NOMO-1 (cell line): ENCODE results near the gene SFXN5.

Experiments
- DNase-seq, 2 experiments: peaks; one replicate each; lab custom pipeline; 2025; ENCODE audit not compliant: unreplicated experiment in 2 of 2; lab: John Stamatoyannopoulos, UW

Gene SFXN5

DNA sequence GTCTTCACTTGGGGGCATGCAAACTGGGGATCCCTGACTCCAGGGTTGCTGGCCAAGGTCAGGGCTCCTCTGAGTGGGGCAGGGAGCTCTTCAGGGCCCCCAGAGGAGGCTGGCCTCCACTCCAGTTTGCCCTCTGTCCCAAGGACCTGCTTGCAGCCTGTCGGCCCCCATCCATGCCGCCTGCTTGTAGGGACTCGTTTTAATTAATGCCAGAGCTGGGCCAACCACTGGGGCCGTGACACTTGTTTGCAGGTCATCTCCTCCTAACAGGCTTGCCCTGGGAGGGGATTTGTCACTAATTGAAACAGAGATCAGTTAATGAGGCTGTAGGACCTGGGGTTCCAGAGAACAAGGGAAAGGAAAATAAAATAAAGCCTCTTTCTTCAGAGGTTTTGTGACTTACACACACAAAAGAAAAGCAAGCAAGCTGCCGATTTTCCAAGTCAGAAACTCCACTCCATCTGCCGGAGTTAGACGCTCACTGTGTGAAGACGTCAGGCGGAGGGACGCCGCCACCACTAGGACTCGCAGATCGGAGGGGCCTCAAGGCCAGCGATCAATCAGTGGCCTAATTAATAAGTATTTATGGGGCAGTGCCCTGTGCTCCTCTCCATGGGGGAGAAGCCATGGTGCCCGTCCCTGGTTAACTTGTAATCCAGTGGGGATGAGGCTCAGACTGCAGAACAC lies 75.9 kb downstream of the SFXN5 start:
- no peak for DNase-seq

DNA sequence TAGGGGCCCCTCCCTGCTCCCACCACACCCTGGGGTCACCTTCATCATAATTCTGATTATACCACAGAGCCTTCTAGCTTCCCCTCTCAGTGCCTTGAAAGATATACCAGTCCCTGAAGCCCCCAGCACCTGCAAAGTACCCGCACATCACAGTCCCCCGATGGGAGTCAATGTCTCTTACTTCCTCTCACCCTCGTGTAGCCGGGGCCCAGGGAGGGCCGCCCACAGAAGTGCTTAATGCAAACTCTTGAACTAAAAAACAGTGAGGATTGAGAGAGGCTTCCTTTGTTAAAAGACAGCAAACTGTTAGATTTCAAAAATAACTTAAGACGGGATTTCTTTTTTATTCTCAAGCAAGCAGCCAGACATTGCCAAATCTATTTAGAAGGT lies 76.5 kb downstream of the SFXN5 start:
- DNase-seq, result no peak

DNA sequence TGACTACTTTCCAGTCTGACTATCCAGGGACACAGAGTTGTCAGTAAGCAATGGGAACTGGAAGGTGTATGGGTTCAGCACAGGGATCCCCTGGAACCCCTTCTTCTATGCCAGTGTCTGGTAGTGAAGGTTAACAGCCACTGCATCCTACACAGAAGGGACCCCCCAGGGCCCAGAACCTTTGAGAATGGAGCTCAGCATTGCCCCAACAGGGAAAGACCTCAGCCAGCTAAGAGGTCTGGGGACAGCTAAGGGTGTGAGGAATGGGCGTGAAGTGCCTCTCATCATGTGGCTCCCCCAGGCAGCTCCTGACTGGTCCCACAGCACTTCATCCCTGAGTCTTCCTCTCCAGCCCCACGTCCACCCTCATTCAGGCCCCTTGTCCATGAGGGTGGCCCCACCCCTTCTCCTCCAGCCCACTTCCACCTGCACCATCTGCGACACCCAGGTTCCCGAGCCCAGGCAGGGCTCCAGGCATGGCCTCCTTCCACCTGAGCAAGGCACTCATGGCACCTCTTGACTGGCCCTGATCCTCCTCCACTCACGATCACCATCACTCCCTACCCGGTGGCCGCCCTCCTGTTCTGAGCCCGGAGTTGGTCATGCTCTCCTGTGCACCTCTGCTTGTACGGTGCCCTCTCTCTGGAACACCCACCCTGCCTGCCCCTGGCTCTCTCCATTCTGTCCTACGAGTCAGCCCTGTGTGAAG lies 77.1 kb downstream of the SFXN5 start:
- DNase-seq, result no peak

DNA sequence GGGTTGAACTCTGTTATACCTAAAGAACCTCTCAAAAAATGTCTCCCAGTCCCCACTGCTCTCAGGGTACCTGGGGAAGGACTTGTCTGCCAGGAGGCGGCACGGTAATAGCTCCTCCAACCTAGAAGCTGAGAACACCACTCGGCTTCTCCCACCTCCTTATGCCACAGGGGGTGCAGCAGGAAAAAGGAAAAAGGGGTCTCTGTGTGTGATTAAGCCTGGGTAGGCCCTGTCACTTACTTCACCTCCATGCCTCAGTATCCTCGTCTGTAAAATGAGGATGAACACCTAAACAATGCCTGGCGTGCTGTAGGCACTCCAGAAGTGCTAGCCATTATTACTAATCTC lies 77.6 kb downstream of the SFXN5 start:
- DNase-seq, result no peak

DNA sequence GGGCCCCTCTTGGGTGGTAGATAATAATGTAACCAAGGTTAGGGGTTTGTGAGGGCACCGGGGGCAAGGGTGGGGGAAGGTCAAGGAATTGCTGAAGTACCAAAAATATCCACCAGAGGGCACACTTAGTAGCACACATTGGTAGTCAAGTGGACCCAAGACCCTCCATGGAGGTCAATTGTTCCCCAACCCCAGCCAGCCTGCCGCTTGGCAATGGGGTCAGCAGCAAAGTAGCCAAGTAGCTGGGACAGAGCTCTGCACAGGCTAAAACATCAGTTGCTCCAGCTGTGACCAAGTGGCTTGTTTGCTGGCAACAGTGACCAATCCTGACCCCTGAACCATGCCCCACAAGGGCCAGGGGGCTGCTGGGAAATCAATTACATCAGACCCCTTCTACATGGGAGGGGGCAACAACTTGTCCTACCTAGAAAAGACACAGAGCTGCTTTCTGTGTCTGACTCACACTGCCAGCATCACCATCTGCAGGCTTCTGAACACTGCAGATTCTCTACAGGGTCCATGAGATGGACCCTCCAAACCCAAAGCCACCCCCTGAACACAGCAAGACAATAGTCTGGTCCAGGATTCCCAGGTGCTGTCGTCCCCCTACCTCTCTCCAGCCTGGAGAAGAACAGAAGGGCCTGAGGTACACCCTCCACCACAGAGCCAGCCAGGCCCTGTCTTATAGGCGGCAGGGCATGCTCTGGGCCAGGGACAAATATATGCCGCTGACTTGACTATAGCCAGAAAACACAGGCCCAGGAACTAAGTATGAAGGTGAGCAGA lies 78.2 kb downstream of the SFXN5 start:
- DNase-seq, result peak in 1 of 2 experiments; percentile 6

DNA sequence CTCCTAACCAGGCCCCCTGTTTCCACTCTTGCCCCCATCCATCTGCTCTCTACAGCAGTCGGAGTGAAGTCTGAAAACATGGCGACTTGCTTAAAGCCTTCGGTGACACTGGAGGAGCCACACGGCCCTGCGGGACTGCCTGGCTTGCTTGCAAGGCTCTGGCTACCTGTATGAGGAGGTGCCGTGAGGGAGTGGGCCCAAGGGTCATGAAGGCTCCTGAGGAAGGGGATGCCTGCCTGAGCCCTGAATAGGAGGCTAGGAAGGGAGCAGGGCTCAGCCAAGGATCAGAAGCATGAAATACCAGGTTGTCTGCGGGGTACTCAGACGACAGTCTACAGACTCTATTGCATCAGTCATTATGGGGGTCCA lies 78.8 kb downstream of the SFXN5 start:
- no peak for DNase-seq

DNA sequence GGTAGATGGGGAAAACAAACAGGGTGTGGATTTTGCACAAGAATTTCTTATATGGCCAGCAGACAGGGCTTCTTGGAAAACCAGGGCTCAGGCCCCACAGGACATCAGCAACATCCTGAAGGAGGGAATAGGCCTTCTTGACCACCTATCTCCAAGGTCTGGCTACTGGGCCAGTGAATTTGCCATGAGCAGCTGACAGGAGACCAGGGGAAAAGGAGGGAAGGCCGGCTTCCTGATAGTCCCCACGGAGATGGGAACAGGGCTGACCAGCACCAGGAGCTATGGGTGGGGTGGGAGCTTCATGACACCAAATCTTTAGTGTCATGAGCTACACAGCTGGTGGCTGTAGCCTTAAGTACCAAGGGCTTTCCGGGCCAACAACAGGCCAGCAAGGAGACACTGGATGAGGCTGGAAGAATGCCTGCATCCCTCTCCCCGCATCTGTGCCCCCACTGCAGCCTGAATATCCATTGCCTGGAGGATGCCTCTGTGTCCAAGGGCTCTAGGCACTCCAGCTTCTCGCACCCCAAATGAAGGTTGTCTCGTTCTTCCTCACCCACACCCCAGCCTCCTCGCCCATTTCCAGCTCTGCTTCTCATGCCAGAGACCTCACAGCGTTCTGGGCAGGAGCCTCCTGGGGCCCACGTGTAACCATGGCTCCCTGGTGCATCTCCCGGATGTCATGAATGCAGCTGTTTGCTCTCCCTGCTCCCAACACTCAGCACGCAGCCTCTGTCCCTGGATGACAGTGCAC lies 79.4 kb downstream of the SFXN5 start:
- DNase-seq, result no peak

DNA sequence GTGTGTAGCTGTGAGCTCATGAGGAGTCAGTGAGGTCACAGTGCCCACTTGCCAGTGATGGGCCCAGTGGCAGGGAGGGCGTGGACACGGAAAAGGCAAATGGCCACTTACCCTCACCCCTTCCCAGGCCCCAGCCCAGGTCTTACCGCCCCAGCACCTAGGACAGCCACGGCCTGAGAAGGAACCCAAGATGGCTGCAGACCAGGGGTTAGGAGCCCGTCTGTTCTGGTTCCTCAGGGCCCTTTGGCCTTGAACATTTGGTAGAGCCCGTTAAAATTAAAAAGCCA lies 80.1 kb downstream of the SFXN5 start:
- DNase-seq, result no peak

DNA sequence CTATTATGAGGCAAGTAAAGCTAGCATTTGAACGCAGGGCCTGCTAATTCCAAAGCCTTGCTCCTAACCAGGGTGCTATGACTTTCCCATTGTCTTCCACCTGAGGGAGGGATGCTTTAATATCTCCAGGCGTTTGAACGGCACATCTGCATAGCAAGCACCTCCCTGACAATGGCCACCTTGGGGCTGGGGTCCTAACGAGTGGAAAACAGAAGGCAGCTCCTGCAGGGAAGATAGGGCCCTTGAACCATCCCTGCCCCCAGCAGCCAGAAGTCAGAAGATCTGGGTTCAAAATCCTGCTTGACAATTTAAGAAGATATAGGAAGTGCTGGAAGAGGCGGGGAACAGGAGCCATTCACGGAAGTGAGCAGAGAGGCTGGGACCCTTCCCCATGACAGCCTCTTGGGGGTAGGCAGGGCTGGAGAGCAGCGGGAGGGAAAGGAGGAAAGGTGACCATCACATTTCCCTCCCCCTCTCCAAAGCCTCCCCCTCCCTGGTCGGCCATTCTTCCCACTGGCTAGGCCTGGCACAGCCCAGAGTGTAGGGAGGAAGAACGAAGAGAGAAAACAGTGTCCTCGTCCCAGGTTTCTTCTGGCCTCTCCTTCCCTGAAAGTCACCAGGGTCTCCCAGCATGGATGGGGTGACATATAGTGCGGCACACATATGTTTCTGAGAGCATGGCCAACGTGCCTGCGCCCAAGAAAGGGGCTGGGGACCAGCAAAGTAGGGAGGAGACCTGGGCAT lies 80.6 kb downstream of the SFXN5 start:
- no peak for DNase-seq

DNA sequence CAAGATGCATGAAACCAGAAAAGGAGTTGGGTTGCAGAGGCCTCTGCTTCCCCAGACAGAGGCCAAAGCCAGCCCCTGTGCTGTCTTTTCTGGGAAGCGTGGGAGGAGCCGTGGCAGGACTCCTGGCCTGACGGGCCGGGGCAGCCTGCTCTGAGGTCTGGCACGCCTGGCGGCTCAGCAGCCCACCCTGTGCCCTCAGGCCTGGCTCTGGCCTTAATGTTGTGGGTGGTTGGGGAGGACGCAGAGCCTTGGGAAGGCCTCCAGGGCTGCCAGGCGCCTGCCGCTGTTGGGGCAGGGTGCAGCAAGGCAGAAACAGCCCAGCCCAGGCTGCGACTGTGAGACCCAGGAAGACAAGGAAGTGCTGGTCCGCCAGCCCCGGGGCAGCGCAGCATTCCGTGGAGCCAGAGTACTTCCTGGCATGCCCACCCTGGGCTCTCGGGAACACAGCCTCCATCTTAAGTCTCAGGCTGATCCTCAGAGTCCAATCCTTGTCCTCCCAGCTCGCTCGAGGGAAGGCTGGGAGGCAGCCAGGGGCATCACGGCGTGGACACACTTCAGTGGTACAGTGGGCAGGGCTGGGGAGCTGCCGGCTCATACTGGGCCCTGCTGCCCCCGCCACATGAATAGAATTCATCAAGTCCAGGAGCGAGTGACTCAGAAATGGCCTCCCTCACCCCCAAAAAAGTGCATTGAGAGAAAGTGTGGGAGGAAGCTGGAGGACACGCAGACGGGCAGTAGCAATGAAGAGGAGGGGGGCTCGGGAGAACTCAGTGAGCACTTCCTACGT lies 81.5 kb downstream of the SFXN5 start:
- DNase-seq, result no peak

DNA sequence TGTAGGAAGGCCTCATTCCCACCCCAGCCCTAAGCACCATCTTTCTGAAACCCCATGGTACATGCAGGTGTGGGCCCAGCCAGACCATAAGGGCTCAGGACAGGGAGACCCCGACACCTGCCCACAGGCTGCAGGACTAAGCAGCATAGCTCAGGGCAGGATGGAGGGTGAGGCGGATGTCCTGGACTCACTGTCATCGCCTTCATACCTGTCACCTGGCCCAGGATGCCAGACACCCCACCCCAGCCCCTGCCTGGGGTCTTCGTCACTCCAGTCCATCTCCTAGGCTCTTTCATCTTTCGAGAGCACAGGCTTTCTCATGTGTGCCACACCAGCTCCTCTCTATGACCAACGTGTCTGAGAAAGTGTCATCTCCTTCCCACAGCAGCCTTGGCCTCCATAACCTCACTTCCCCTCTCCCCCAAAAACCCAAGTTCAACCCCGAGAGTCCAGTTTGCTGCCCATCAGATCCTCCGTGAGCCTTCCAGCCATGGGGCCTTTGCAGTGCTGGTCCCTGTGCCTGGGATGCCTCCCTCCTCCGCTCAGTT lies 82.7 kb downstream of the SFXN5 start:
- DNase-seq, result no peak

DNA sequence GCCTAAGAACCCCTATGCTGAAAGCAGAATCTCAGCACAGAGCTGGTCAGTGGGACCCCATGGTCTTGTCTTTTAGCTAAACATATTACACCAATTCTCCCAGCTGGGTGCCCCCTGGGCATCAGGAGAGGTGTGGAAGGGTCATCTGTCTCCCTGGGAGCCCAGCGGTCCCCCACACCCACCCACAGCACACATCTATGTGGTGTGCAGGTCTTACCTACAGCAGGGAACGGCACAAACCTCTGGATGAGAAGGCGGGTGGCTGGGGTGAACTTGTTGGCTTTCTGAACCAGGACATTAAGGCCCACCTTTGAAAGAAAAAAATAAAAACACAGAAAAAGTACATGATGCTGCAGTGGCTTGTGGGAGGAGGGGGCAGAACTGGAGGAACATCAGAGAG lies 83.5 kb downstream of the SFXN5 start:
- DNase-seq, result no peak

DNA sequence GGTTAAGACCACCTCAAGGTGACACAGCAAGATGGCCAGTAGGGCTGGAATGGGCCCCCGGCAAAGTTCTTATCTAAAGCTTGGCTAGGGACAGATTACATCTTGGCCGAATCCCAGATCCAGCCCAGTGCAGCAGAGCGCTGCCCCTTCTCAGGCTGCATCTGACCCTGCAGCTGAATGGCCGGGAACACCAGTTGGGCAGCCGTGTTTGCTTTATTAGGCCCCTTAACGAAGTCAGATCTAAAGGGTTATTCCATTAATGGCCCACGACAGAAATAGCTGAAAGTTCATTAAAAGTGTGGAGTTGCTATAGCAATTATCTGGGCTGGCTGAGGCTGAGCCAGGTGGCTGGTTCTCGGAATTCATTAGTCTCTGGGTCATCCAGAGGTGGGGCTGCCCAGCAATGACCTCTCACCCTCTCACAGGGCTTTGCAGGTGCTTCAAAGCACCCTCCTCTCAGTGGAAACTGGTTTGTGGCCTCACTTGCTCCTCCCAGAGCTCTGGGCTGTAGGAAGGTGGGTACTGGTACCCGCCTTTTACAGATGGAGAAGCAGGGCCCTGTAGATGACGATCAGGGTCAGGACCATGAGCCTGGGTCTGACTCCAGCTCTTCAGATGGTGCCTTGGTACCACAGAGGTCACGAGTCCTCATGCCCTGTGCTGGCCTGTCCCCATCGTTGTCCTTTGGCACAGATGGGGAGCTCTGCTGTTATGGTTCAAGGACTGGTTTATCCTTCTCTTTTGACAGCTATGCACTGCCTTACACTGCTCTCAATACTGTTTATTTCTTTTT lies 85.4 kb downstream of the SFXN5 start:
- no peak for DNase-seq

DNA sequence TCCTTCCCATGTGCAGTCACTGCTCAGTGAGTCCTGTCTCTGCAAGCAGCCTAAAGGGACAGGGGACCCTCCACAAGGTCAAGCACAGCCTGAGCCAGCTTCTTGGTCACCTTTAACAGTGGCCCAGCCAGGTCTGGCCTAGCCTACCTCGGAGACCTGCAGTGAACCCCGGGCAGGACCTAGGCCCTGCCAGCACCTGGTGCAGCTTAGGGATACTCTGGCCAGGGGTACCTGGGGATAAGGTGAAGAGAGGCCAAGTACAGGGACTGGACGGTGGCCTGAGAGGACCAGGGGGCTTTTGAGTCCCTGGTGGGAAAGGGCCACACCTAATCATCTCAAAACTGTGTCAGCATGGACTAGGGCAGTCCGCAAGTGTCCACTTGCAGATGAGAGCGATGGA lies 86.4 kb downstream of the SFXN5 start:
- DNase-seq, result no peak

DNA sequence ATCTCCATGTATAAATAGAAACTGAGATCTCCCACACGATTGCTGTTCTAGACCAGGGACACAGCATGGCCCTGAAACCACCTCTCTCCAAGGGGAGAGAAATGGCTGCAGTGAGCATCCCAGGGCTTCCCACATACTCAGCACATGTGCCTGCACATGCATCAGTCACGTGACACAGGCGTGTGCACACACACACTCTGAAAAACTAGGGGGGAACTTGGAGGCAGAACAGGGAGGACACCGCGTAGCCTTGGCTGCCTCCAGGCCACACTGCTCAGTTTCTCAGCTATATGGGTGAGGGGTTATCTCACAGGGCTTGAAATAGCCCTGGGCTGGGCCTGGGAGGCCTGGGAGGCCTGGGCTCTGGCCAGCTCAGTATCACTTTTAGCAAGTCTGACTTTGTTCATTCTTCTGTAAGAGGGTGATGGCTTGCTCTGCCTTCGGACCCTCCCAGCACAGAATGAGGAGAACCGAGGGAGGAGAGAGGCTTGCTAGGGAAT lies 87.3 kb downstream of the SFXN5 start:
- no peak for DNase-seq

DNA sequence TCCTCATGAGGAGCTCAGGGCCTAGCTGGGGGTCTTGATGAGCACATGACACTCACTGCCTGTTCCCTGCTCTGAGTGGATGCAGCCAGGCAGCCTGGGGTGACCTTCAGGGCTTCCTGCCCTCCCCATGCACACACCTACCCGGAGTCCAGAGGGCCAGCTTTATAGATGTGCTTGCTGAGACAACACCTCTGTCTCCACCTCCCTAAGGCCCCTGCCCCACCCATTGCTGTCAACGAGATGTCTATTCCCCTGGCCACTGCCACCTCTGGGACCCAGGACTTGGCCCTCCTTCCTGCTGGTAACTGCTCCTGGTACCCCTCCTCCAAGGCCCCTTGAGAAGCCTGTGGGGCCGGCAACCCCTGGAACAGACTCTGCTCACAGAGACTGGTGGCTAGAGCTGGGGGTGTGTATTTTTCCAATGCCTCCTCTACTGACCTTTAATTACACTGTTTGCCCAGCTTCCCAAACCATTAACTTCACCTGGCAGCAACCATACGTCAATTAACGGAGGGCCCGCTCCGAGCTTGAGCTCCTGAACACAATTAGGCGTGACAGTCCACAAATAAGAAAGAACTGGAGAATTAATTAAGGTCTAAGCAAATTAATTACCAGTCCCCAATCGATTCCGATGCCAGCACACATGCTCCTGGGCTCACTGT lies 87.9 kb downstream of the SFXN5 start:
- no peak for DNase-seq

DNA sequence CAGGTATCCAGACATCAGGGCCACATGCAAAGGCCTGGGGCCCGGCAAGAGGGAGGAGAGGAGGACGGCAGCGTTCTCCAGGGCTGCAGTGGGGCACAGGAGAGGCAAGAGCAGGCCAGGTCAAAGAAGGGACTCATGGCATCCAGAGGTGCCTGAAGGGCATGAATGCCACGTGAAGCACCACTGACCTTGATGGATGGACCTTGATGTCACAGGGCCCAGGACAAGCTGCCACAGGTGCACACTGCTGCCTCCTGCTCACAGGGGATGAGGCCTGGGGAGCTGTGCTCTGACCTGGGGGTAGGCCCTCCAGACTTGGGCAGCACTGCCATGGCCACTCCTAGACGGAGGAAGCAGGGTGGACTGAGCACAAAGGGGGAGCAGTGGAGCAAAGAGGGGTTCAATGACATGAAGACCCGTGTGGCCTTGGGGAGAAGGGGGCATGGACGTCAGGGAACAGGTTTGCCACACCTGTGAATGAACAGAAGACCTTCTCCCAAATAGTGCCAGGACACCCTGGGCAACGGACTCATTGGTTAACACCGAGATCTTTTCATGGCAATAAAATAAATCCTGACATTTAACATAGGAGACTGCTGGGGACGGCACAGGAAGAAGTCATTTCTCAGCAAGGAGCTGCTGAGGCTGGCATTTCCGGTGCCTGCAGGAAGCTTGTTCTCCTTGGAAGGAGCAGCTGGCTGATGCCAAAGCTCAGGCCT lies 88.6 kb downstream of the SFXN5 start:
- DNase-seq, result no peak

DNA sequence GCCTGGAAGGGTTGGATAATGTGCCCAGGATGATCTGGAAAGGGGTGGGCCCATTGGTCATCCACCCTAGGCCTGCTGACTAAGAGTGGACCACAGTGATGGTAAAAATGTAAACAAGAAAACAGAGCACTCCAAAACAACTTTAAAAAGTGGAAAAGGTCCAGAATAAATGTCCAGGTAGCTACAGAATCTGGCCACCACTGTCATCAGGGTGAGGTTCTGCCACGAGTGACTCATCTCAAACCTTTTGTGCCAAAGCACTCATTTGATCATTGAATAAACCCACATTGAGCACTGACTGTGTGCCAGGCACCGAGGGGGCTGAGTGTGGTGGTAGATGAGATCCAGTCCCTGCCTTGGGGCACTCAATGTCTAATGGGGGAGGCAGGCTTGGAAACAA lies 89.3 kb downstream of the SFXN5 start:
- DNase-seq, result no peak
